Erythroblast (primary cell): ENCODE results near the gene IL1F10.
A peak's percentile ranks its signal among the peaks of the same experiment; 100 is the strongest.

Experiments
- DNase-seq, 2 experiments: peaks; one replicate each; lab custom pipeline; 2025; lab: John Stamatoyannopoulos, UW
- GATA1 ChIP-seq: IDR thresholded peaks from 2 replicates; pipeline ENCODE4 v1.6.1; 2011; ENCODE audit warnings: low read depth, mild to moderate bottlenecking, control low read depth, low read length, moderate library complexity
- POLR2A ChIP-seq: IDR thresholded peaks from 2 replicates; pipeline ENCODE4 v1.6.1; 2011; ENCODE audit warnings: mild to moderate bottlenecking, low read length

Gene IL1F10

DNA sequence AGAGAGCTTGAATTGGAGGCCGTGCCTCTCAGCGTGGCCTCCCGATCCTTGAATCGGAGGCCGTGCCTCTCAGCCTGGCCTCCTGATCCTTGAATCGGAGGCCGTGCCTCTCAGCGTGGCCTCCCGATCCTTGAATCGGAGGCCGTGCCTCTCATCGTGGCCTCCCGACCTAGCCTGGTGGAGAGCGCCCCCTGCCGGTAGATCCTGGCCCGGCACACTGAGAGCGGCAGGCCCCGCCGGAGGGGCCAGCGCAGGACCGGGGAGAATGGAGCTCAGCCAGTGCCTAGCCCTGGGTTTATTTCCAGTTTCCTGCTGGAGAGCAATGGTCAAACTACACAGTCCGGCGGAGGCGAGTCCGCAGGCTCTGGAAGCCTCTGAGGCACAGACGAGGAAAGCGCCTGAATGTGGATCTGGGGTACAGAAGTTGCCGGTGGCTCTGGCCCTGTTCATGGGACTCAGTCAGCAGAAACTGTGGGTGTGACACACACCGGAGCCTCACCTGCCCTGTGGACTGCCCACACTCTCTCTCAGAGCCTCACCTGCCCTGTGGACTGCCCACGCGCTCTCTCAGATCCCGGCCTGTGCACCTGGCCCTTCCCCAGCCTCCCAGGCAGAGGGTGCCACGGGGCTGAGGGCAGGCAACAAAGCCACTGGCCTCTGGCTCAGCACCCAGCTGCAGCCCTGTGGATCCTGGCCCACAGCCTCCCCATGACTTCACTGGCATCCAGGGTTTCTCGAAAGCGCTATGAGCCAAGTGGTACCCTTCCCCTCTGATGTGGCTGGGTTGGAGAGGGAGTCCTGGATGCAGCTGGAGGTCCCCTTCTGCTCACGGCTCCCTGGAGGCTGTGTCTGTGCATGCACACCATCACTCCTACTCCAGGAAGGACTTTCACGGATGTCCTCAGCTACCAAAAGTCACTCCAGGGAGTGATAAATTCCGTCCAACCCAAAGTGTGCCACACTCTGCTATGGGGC is 16.6 kb upstream of the IL1F10 start:
- TF ChIP-seq GATA1 = no peak
- TF ChIP-seq POLR2A = no peak
- DNase-seq = peak in 1 of 2 experiments; percentile 26

GRCh38 chr2:113052396-113052917 is 15.3 kb upstream of the IL1F10 start, which contains the start of gene IL36B:
TSS of gene IL36B (minus strand) at chr2:113052867.
- no peak for DNase-seq
- no peak for TF ChIP-seq GATA1
- no peak for TF ChIP-seq POLR2A

- TF ChIP-seq GATA1 = no peak
- TF ChIP-seq POLR2A = no peak
- no peak for DNase-seq
Observed at GRCh38 chr2:113053666-113054065, 14.1 kb upstream of the IL1F10 start.

DNA sequence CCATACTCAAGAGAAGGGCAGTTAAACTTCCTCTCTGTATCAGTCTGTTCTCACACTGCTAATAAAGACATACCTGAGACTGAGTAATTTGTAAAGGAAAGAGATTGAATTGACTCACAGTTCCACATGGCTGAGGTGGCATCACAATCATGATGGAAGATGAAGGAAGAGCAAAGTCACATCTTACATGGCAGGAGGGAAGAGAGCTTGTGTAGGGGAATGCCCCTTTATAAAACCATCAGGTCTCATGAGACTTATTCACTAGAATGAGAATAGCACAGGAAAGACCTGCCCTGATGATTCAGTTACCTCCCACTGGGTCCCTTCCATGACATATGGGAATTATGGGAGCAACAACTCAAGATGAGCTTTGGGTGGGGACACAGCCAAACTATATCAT is 13.7 kb upstream of the IL1F10 start:
- TF ChIP-seq POLR2A (no peak), GATA1 (no peak)
- DNase-seq = no peak

GRCh38 chr2:113056521-113056920 is 11.2 kb upstream of the IL1F10 start:
- TF ChIP-seq POLR2A (no peak), GATA1 (no peak)

DNA sequence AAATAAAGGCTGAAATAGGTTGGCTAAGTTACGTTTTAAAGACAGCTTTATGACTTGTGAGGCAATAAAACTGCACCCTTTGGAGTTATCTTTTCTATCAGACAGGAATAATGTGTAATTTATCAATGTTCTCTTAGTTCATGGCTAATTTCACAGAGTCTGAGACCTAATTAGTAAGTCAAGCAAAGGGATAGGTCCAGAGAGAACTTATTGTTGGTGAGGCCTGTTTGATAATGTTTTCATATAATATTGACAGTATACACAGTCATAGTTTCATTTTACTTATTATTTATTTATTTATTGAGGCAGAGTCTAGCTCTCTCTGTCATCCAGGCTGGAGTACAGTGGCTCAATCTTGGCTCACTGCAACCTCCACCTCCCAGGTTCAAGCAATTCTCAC is 10.7 kb upstream of the IL1F10 start:
- TF ChIP-seq GATA1 (no peak), POLR2A (no peak)
- no peak for DNase-seq

More at GRCh38 chr2:113056521-113056920, 11.2 kb upstream of the IL1F10 start:
- DNase-seq = no peak

GRCh38 chr2:113058411-113058994 is 9.3 kb upstream of the IL1F10 start:
- no peak for TF ChIP-seq POLR2A
- no peak for TF ChIP-seq GATA1
- DNase-seq = no peak

DNA sequence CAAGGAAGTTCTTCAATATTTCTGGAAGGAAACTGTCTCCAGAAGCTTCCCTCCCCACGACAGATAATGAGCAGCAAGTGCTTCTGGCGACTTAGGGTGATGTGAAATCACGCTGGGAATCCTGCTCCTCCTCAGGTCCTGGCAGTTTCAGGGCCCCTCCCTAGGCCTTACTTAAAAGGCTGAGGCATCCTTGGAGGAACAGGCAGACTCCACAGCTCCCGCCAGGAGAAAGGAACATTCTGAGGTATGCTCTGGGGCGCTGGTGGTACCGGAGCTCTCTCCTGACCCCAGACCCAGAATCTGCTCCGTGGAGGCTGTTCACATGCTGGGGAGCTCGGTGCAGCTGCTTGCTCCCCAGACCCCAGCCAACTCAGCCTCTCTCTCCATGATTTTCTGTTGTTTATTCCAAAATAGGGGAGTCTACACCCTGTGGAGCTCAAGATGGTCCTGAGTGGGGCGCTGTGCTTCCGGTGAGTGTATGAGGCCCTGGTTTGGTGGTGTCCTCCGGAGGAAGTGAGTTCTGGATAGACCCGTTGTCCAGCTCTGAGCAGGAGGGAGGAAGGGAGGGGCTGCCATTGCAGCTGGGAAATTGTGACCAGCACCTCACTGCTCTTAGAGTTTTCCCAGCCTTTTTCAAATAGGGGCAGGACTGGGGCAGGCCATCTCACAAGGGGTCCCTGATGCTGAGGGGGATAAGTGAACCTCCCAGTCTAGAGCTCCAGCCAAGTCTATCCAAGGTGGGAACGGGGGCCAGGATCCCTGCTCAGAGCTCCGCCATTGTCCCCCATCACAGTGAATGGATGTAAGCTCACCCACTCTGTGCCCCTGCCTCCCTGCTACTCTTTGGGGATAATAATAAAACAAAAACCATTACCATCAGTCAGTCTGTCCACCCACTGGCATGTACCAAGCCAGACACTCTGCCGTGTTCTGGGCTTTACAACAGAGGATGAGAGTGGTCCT is 8.5 kb upstream of the IL1F10 start, which contains the start of gene IL36RN:
Gene IL36RN, plus strand, starts transcription at position 201 of the 963 bp plus-strand sequence. Its CDS starts 241 bp downstream, at position 442.
- TF ChIP-seq POLR2A = no peak
- no peak for TF ChIP-seq GATA1
- no peak for DNase-seq

DNA sequence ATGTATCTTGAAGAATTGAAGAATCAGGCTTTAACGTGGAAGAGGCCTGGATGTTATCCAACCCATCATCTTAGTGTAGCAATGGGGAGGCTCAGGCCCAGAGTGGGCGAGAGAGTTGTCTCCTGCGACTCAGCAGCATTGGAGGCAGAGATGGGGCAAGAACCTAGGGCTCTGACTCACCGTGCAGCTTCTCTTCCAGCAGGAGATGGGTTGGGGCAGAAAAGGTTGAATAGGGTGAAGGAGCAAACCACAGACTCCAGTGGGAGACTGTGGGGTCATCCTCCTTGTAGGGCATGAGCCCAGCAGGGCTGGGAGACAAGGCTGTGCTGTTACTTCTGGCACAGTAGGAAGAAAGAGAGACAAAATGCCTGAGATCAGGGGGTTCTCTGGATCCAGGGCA is 7.4 kb upstream of the IL1F10 start:
- no peak for TF ChIP-seq POLR2A
- no peak for TF ChIP-seq GATA1
- DNase-seq = no peak

GRCh38 chr2:113060796-113061195 is 7.0 kb upstream of the IL1F10 start:
- TF ChIP-seq POLR2A (no peak), GATA1 (no peak)
- no peak for DNase-seq

- no peak for DNase-seq
- no peak for TF ChIP-seq POLR2A
- no peak for TF ChIP-seq GATA1
Observed at GRCh38 chr2:113061241-113061640, 6.5 kb upstream of the IL1F10 start.

- TF ChIP-seq POLR2A (no peak), GATA1 (no peak)
- no peak for DNase-seq
Observed at GRCh38 chr2:113061896-113062770, 5.6 kb upstream of the IL1F10 start.

- no peak for DNase-seq
- TF ChIP-seq GATA1 (no peak), POLR2A (no peak)
Observed at GRCh38 chr2:113064281-113064680, 3.5 kb upstream of the IL1F10 start.
